GM19328 (cell line): ENCODE measurements around the gene MRO.
"Not testable (repeated sequence)": the region's sequence is repeated elsewhere in the genome, so short reads cannot be mapped to it uniquely, and the experiment has no call there.

ENCODE experiments used
- ATAC-seq: cut with Tn5 transposase; IDR thresholded peaks from one replicate; pipeline ENCODE4 v1.9.1; 2021; ENCODE audit warnings: mild to moderate bottlenecking, moderate library complexity; ENCODE audit not compliant: unreplicated experiment

The MRO gene

GRCh38 chr18:50836521-50836957 is 16.7 kb upstream of the MRO start:
- no peak for ATAC-seq

- not testable (repeated sequence) for ATAC-seq
Measured at GRCh38 chr18:50833496-50833895, 13.7 kb upstream of the MRO start.

DNA sequence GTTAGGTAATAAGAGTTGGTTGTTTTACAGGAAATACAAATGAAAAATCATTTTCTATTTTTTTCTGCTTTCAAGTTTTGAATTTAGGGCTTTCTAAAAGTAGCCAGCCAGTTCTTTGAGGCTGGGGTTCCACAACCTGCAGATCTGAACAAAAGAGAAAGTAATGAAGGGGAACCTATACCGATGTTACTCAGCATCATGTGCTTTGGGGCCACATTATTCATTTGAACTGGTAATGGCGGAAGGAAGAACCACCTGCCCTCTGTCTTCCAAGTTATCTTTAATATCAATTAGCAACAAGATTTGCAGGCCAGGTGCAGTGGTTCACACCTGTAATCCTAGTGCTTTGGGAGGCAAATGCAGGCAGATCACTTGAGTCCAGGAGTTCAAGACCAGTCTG is 12.9 kb upstream of the MRO start:
- ATAC-seq: peak; percentile 66

DNA sequence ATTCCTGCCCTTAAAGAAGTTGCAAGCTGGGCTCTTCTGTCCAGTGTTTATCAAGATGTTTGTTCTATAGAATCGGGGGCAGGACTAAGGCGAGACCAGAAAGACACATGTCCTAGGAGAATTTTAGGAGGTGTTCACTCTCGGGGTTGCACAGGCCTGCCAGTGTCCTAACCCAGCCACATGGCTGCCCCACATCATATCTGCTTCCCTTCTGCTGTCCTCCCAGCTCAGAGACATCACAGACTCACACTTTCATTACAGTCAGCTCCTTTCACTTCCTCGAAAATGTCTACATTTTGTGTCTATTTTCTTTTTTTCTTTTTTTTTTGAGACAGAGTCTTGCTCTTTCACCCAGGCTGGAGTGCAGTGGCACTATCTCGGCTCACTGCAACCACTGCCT is 10.7 kb upstream of the MRO start:
- ATAC-seq: peak; percentile 43

- no peak for ATAC-seq
Measured at GRCh38 chr18:50829644-50830043, 9.8 kb upstream of the MRO start.

- ATAC-seq: no peak
Measured at GRCh38 chr18:50826027-50826426, 6.2 kb upstream of the MRO start.

DNA sequence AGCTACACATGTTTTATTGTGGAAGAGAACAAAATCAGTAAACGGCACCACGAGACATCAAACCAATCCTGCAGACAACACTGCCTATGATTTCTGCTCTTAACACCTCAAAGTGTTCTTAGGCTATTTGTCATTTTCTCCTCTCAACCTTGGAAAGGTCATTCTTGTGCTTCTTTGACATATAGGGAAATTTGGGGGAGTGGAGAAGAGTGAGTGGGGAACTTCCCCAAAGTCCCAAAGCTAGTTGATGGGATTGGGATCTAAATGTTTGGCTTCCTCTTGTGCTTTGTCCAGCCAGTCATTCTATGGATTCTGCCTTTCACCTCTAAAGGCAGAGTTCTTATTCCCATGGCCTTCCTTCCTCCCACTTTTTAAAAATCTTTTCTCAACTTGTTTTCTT is 5.8 kb upstream of the MRO start:
- ATAC-seq: no peak

DNA sequence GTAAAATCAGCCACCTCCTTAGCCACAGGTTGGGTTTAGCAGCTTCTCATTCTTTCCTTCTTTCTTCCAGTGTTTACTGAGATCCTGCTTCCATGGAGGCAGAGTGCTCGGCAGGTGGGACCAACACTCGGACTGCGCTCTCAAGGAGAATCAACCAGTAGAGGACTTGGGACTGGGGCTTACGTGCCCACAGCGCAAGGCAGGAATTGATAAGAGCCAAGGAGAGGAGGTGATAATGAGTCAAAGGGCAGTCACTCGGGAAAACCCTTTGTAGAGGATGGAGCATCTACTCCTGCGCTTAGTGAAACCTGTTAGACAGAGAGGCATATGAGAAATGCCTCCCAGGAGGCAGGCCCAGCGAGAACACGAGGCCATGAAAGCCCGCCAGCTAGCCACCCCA is 2.9 kb upstream of the MRO start:
- ATAC-seq: no peak

DNA sequence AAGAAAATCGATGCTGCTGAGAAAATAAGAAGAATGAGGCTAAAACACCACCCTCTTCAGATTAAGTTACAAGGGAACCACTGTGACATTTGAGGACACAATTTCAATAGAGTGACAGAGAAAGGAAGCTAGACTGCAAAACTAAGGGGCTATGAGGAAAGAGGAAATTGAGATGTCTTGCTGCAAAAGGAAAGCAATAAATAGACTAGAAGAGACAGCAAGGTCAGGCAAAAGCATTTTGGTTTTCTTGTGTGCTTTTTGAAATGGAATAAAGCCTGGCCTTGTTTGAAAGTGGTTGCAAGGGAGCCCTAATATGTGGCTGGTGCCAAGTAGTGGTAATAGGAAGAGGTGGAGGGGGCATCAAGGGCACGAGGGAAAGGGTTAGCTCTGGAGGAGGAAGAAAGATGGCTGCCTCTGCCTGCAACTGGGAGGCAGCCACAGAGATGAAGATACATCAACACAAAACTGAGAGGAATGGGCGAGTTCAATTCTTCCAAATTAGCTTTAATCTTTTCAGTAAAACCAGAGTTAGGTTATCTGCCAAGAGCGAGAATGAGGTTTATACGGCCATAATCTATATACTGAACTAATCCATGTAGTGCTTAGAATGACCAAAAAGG is 1.2 kb upstream of the MRO start:
- ATAC-seq: no peak

DNA sequence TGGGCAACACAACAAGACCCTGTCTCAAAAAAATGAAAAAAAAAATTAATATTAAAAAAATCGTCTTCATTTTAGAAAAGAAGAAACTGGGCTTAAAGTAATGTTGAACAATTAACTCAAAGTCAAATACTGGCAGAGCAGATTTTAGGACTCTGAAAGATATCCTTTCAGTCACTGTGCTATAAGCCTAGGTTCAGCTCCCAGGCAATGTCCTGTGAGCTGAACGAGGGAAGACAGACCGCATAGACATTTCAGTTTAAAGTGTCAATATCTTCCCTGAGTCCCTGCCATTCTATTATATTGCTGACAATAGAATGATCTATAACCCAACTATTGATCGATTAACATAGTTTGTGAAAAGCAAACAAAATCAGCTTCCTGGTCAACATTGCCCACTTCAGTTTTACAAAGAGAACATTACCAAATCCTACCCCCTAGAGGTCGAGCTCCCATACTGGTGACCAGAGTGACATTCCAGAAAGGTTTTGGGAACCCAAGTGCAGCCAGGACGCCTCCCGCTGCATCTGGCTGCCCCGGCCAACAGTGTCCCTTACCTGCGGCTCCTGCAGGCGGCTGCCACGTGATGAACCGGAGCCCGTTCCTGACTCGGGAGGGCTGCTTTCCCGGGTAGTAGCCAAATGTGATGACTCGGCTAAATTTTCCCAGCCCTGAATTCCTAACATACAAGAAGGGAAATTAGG is 639 bp downstream of the MRO start:
- no peak for ATAC-seq

- ATAC-seq: no peak
Measured at GRCh38 chr18:50816419-50817166, 3.2 kb downstream of the MRO start.

DNA sequence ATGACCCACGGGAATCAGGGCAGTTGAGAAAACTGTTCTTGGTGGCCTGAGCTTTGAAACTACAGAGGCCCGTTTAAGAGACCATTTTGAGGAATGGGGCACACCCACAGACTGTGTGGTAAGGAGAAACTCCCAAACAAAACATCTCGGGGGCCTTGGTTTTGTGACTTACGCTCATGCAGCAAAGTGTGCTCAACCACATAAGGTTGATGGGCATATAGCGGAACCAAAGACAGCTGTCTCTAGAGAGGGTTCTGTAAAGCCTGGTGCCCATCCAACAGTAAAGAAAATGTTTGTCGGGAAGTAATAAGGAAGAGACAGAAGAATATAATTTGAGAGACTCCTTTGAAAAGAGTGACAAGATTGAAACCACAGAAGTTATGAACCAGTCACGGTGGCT is 5.4 kb downstream of the MRO start:
- ATAC-seq: no peak

- no peak for ATAC-seq
Measured at GRCh38 chr18:50813353-50813752, 6.5 kb downstream of the MRO start.

GRCh38 chr18:50812834-50813233 is 7.0 kb downstream of the MRO start:
- ATAC-seq: no peak

GRCh38 chr18:50807176-50807575 is 12.6 kb downstream of the MRO start:
- no peak for ATAC-seq

- ATAC-seq: no peak
Measured at GRCh38 chr18:50806208-50806616, 13.6 kb downstream of the MRO start.

- ATAC-seq: no peak
Measured at GRCh38 chr18:50805732-50806131, 14.1 kb downstream of the MRO start.

- ATAC-seq: no peak
Measured at GRCh38 chr18:50803592-50803991, 16.2 kb downstream of the MRO start.

DNA sequence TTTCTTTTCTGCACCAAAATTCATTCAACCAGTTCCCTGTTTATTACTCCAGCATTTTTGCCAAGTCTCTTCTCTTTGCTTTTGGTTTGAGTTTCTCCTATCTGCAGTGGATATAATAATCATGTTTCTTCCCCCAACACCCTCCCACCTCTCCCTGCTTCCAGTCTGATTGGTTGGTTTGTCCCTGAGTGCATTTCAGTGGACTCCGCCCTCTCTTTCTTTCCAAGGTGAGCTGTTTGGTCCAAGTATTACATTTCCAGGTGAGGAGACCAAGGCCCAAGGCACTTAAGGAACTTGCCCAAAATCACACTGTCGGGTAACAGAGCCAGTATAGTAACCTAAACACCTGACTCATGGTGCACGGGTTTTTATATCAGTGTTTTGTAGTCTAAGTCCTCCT is 17.7 kb downstream of the MRO start:
- no peak for ATAC-seq

DNA sequence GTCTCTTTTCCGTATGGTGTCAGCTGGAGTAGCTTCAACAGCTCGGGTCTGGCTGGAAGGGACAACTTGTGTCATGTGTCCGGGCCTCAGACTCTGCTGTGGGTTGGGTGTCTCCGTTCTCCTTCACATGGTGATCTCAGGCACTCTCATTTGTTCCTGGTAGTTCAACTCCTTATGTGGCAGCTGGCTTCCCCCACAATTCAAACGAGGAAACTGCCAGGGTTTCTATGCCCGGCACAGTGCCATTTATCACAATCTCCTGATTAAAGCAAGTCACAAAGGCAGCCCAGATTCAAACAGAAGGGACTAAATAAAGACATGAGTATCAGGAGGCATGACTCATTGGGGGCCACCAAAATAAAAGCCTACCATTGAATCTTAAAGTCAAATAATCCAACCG is 22.7 kb downstream of the MRO start:
- ATAC-seq: no peak

- ATAC-seq: no peak
Measured at GRCh38 chr18:50796495-50796894, 23.3 kb downstream of the MRO start.
